NCI-H146 treated with DMSO at 0.1 percent for 48 hours (cell line): ENCODE measurements around the gene FOXO3.

Experiments
- DNase-seq: peaks from one replicate; lab custom pipeline; 2025; ENCODE audit not compliant: unreplicated experiment; lab: John Stamatoyannopoulos, UW

The FOXO3 gene

GRCh38 chr6:108626777-108627176 is 66.1 kb downstream of the FOXO3 start:
- no peak for DNase-seq

GRCh38 chr6:108627692-108628550 is 67.2 kb downstream of the FOXO3 start:
- no peak for DNase-seq

DNA sequence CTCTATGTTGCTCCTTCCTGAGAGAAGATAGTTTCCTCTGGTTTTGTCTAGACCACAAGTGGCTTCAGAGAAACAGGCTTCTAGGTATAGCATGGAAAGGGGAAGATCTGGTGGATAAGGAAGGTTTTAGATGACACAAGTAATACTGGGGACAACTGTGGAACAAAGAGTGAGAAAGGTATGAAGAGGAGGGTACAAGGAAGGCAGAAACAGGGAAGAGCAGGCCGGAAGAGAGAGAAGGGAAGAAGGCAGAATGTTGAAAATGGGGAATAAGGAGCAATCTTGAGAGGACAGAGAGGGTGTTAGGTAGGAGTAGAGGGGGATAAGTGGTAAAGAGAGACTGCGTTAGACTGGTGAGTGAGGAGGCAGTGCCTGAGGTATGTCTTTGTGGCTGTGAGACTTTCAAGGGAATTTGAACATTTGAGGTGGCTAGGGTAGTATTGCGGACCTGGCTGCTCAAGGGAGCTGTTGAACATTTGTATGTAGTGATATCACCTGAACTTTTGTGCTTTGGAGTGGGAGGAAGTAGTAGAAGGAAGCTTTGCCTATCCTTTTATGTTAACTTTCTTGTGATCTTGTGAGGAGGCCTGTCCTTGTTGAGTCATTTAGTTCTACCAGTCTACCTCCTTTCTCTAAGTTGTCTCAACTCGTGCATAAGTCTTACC is 69.5 kb downstream of the FOXO3 start:
- no peak for DNase-seq

DNA sequence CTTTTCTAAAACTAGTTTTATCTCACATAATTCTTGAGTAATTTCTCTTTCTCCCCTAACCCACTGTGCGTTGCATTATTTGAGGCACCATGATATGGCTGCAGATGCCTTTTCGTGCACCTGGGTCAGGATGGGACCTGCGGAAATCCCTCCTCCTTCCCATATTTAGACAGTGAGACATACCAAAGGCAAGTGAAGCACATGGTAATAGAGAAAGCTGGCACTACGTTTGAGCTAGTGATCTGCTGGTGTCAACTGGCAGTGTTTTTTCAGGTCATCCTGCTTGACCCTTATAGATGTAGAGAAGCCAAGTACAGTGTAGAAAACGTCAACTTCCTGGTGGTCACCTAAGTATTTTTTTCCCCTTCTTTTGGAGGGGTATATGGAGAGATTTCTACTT is 71.7 kb downstream of the FOXO3 start:
- no peak for DNase-seq

GRCh38 chr6:108633436-108633835 is 72.7 kb downstream of the FOXO3 start:
- DNase-seq = no peak

DNA sequence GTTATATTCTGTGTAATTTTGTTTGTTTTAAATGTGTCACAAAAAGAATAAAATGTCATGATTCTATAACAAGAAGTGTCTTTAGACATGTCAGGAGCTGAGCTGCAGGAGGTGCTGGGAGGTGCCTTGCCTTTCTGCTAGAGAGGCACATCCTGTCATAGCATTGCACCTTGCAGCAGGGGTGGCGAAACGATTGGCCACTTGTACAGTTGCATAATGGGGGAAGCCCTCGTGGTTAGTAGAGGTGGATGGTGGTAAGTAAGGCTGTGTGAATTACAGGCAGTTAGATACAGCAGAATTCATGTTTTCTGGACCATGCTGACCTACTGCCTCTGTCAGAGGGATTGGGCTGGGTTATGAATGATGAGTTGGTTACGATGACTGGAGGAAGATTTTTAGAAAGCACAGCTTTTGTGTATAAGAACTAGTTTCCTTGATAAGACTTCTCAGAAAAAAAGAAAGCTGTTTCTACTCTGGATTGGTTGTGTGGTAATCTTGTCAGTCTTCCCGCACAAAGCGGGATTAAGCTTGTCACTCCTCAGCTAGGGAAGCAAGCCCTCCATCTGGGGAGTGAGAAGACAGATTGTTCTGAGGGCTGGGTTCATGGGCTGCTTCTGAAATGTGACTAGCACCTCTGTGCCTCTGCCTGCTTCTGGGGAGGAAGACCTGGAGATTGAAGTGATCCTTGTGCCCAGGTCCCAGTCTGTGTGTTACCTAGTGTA is 74.9 kb downstream of the FOXO3 start:
- DNase-seq = no peak

- no peak for DNase-seq
Observed at GRCh38 chr6:108637963-108638362, 77.2 kb downstream of the FOXO3 start.

DNA sequence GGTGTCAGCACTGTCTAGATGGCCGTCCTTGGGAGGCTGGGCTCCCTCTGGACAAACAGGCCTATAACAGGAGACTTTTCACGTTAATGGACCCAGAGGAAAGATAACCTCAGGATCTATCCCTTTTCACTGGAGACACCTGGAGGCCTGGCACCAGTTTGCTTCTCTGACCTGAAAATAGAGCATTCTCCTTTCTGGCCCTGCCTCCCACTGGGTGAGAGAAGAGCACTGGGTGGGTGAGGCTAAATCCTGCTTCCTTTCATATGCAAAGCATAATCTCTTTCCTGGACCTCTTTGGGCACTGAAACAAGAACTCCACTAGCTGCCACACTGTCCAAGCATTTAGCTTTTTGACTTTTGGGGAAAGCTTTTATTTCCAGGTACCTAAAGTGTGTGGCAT is 78.3 kb downstream of the FOXO3 start:
- DNase-seq = peak; percentile 40

DNA sequence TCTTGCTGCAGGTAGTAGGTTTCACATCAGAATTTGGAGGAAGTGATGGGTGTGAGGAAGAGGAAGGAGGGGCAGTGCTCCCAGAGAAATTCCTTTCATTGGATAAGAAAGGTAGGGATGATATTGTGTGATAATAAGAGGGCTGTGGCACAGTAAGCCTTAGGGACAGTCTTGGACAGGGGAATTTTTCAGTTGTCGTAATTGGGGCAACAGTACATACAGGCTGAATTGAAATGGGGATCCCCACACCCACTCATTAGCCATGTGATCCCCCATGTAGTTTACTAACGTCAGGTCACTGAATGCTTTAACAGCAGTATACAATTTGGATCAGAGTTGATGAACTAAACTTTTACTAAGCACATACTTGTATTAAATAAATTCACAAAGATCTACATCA is 79.4 kb downstream of the FOXO3 start:
- DNase-seq = no peak

GRCh38 chr6:108643184-108643583 is 82.5 kb downstream of the FOXO3 start:
- DNase-seq = no peak

DNA sequence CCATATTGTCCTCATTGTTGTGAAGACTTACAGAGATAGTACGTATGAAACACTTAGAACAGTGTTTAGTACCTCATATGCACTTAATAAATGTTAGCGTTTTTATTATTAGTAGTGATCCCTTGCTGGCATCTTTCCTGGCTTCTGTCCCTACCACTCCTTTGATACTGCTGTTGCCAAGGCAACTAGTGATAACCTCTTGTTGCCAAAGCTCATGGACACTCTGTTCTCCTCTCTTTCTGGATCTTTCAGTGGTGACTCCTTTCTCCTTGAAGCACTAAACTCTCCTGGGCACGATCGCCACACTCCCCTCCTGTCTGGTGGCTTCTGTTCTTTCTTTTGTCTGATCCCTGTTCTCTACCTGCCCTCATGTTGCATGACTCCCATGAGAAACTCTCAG is 83.5 kb downstream of the FOXO3 start:
- DNase-seq = no peak

DNA sequence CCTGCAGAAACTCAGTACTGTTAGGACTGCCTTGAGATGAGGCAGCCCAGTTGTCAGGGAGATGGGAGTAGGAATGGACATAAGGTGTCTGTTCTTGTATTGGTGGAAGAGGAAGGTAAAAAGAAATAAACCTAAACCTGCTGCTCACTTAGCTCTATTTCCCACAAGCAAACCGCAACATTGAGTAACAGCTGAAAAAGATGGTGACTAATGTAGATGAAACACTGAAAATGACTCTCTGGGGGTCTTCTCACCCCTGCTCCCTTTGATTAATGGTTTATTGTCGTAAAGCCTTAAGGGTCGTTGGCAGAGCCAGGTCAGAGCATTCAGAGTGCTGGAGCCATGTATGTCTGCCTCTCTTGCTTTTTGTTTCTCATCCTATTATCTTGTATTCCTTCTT is 87.5 kb downstream of the FOXO3 start:
- no peak for DNase-seq

DNA sequence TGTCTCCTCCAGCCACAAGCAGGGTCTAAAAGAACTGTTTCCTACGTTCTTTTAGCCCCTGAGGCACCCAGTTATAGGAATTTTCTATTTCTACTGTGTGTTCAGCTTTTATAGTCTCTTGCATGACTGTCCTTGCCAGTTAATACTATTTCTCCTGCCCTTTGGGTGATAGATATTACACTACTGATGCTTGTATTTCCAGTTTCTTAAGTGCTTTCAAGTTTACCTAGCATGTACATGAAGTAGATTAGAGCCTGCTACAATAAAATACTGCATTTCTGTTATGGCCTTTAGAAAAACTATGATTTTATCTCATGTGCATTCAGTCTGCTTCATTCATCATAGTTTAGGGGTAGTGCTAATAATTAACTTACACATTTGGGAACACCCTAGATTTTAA is 89.6 kb downstream of the FOXO3 start:
- DNase-seq = no peak

DNA sequence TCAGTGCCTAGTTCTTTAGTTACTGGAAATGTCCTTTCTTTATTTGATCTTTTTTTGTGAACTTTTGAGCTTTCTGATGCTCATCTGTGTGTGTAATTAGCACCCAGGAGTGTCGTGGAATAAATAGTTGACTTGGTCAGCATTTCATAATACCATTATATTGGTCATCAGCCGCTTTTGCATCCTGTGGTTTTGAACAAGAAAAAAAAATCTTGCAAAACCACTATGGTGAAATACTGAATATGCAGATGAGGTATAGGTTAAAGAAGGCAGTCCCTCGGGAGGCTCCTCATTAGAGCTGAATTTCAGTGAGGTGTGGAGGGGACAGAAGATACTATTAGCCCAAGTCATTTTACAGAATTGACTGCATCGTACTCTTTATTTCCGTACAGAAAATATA is 90.1 kb downstream of the FOXO3 start:
- DNase-seq = no peak

- DNase-seq = no peak
Observed at GRCh38 chr6:108651340-108652227, 90.9 kb downstream of the FOXO3 start.

DNA sequence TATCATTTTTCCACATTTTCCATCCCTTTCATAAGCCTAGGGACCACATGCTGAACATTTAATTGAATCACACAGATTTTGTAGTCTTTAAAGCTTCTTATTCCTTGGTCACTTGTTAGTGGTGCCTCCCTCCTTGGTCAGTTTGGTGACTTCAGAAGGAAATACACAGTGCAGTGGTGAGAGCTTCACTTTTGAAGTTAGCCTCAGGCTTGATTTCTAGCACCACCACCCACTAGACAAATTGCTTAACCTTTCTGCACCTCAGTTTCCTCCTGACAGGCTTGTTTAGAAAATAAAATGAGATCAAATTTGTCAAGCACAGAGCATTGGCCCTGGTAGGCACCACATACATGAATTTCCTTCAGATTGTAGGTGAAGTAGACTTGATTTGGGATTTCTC is 91.7 kb downstream of the FOXO3 start:
- no peak for DNase-seq

DNA sequence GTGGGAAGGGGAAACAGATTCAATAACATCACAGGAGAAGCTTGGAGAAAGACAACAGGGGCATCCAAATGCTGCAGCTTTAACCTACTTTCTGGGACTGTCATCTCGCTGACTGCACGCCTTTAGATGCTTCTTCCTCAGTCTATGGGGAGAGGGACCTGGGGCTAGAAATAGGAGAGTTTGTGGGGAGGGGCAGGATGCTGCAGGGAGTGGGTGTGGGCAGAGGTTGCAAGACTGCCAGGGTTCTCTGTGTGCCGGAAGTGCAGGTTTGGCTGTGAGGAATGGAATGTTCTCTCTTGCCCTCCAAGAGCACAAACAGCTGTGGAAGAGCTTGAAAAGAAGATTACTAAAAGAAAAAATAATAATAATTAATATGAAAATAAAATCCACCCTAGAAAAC is 93.2 kb downstream of the FOXO3 start:
- no peak for DNase-seq

DNA sequence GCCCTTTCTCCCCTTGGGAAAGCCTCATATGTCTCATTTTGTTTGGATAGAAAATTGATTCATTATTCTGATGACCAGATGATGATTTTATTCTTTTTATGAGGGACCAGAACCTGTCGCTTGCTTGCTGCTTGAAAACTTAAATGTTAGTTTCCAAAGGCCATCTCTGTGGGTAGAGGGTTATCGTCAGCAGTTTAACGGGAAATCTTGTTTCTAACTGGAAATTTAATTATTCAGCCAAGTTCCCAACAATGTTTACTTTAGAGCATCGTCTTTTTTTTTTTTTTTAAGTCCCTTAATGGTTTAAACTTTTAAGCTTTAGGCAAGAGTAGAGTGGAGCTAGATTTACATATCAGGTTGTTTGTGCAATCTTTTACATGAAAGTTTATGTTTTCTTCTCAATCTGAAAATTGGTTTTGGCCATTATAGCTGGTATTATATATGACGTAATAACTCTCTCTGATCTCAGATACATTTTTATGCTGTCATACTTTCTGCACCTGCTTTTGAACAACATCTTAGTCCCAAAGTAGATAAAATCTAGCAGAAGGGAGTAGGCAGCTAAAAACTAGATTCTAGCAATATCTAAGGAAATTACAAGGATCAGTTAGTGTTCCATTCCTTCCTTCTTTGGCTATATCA is 93.9 kb downstream of the FOXO3 start:
- DNase-seq = no peak

- DNase-seq = peak; percentile 17
Observed at GRCh38 chr6:108655806-108656651, 95.3 kb downstream of the FOXO3 start.

DNA sequence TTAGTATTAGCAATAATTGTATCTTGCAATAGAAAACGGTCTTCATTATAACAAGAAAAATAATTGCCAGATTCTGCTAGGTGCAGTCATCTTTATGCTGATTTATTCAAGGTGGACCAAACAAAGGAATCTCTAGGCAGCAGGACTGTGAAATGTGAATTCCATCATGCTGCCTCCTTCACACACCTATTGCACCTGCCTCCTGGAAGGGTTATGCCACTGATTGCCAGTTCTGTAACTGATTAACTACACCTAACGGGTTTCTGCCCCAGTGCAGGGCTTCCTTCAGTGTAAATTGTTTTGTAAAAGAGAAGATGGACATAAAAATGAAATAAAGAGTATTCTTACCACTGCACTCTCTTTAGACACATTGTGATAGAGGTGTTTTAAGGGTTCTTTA is 96.1 kb downstream of the FOXO3 start:
- peak; percentile 5 for DNase-seq
